Activated CD8-positive, alpha-beta T cell treated with anti-CD3 and anti-CD28 coated beads for 36 hours (primary cell): ENCODE results near the gene SLC30A10. TPM values are rescaled to one million over a fixed set of nuclear protein-coding genes. Genes with fewer than 3 reads are reported as not detected.

ENCODE experiments used
- ATAC-seq: fragments of 200-7000 bp; cut with Tn5 transposase; one replicate; pipeline ENCODE4 v1.10.0; 2021; ENCODE audit warnings: mild to moderate bottlenecking, moderate library complexity
- CTCF ChIA-PET: fragments of 350-600 bp; sonication (Branson Sonifier 250); formaldehyde crosslinking; loops from one replicate; lab custom pipeline; 2021; ENCODE audit warnings: antibody characterized with exemption; lab: Charles Lee
- POLR2A ChIA-PET: fragments of 350-600 bp; sonication (Branson Sonifier 250); formaldehyde crosslinking; loops from one replicate; lab custom pipeline; 2021; ENCODE audit warnings: antibody characterized with exemption; lab: Charles Lee
- DNase-seq: peaks from one replicate; pipeline ENCODE4 v3.0.0-alpha.2; 2020
- H3K27ac Mint-ChIP-seq: one replicate; pipeline ENCODE4 v1.8.0; 2021; ENCODE audit warnings: mild to moderate bottlenecking, mixed read lengths
- H3K27me3 Mint-ChIP-seq: one replicate; pipeline ENCODE4 v1.8.0; 2021; ENCODE audit warnings: mixed read lengths
- H3K36me3 Mint-ChIP-seq: one replicate; pipeline ENCODE4 v1.8.0; 2021; ENCODE audit warnings: low read depth, mixed read lengths
- H3K4me1 Mint-ChIP-seq: one replicate; pipeline ENCODE4 v1.8.0; 2021; ENCODE audit warnings: low read depth, mixed read lengths
- H3K4me3 Mint-ChIP-seq: one replicate; pipeline ENCODE4 v1.8.0; 2021; ENCODE audit warnings: mild to moderate bottlenecking, moderate library complexity, mixed read lengths
- H3K9me3 Mint-ChIP-seq: one replicate; pipeline ENCODE4 v1.8.0; 2021; ENCODE audit warnings: mixed read lengths
- CTCF ChIP-seq: fragments of 200-600 bp; IDR thresholded peaks from one replicate; pipeline ENCODE4 v1.8.0; 2022; ENCODE audit warnings: antibody characterized with exemption, mild to moderate bottlenecking
- intact Hi-C: fragments of 100-400 bp; cut with micrococcal nuclease; formaldehyde crosslinking; loops from one replicate; pipeline ENCODE4 v1.10.0; 2022
- total RNA-seq, 2 experiments: library from RNA; stranded (reverse); gene quantifications; one replicate each; pipeline ENCODE4 v1.2.3, GENCODE V29; 2021

The SLC30A10 gene
- total RNA-seq, 2 experiments from 2014 or later, result not detected

DNA sequence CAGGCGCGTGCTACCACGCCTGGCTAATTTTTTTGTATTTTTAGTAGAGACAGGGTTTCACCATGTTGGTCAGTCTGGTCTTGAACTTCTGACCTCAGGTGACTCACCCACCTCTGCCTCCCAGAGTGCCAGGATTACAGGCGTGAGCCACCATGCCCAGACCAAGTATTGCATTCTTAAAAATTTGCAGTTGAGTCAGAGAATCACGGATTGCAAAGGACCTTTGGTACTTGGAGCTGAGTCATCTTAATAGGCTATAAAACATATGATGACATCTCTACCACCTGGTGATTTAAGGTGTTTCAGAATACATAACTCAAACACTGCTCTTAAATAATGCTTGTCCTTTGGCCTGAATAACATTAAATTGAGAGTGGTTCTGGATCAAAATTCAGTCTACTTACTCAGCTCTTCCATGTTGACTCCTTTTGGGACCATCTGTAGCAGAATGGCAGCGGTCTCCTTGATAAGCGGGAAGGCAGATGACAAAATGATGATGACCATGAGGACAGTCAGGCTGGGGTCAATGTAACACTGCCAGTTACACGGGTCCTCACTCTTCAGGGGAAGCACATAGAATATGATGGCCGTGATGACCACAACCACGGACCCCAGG is 10.4 kb downstream of the SLC30A10 start:
- Mint-ChIP-seq H3K27ac (no peak overlapping the region), H3K4me1 (no peaks in the 10 kb centered on the region), H3K9me3 (no peaks in the 10 kb centered on the region), H3K36me3 (no peaks in the 10 kb centered on the region), H3K4me3 (no peak overlapping the region), H3K27me3 (peaks cover 5% of the 10 kb centered on the region)
- intact Hi-C loops, result no loop called here
- ChIA-PET CTCF (no interaction called here), POLR2A (no interaction called here)
- TF ChIP-seq CTCF, result no peak
- DNase-seq (no peak), ATAC-seq (no peak)

- Mint-ChIP-seq H3K9me3 (no peaks in the 10 kb centered on the region), H3K27me3 (peaks cover 5% of the 10 kb centered on the region), H3K4me1 (no peaks in the 10 kb centered on the region), H3K36me3 (no peaks in the 10 kb centered on the region), H3K4me3 (no peak overlapping the region), H3K27ac (no peak overlapping the region)
- TF ChIP-seq CTCF, result no peak
- DNase-seq (no peak), ATAC-seq (no peak)
- POLR2A ChIA-PET, result no interaction called here
- intact Hi-C loops, result no loop called here
- CTCF ChIA-PET, result no interaction called here
These were observed 11.1 kb downstream of the SLC30A10 start for GRCh38 chr1:219917281-219917680.

- H3K27ac Mint-ChIP-seq, result no peak overlapping the region
These were observed 12.1 kb downstream of the SLC30A10 start for GRCh38 chr1:219916257-219916656.

GRCh38 chr1:219913005-219913770 is 15.2 kb downstream of the SLC30A10 start:
- H3K4me1 Mint-ChIP-seq, result no peaks in the 10 kb centered on the region
- no peak for TF ChIP-seq CTCF
- H3K27ac Mint-ChIP-seq, result no peak overlapping the region
- H3K9me3 Mint-ChIP-seq, result no peaks in the 10 kb centered on the region
- no peaks in the 10 kb centered on the region for H3K36me3 Mint-ChIP-seq
- no peak for ATAC-seq
- peaks cover 3% of the 10 kb centered on the region for H3K27me3 Mint-ChIP-seq
- intact Hi-C loops, result no loop called here
- no peak overlapping the region for H3K4me3 Mint-ChIP-seq
- CTCF ChIA-PET, result interaction anchor here (1.0 kb wide), 1 partner anchor 37 kb away, joined by 3 read pairs; no protein-coding TSS in a partner anchor
- DNase-seq, result no peak
- POLR2A ChIA-PET, result no interaction called here

More at GRCh38 chr1:219916257-219916656, 12.1 kb downstream of the SLC30A10 start:
- H3K27me3 Mint-ChIP-seq, result peaks cover 2% of the 10 kb centered on the region
- no peaks in the 10 kb centered on the region for H3K4me1 Mint-ChIP-seq
- ChIA-PET CTCF (no interaction called here), POLR2A (no interaction called here)
- no peaks in the 10 kb centered on the region for H3K36me3 Mint-ChIP-seq
- H3K9me3 Mint-ChIP-seq, result no peaks in the 10 kb centered on the region
- TF ChIP-seq CTCF, result no peak
- ATAC-seq (no peak), DNase-seq (no peak)
- H3K4me3 Mint-ChIP-seq, result no peak overlapping the region
- intact Hi-C loops, result no loop called here

GRCh38 chr1:219910716-219911115 is 17.6 kb downstream of the SLC30A10 start:
- POLR2A ChIA-PET, result no interaction called here
- no peak overlapping the region for H3K4me3 Mint-ChIP-seq

More at GRCh38 chr1:219910716-219911115, 17.6 kb downstream of the SLC30A10 start:
- no peak for TF ChIP-seq CTCF
- no peaks in the 10 kb centered on the region for H3K9me3 Mint-ChIP-seq
- no peak overlapping the region for H3K27ac Mint-ChIP-seq
- ATAC-seq (no peak), DNase-seq (no peak)
- CTCF ChIA-PET, result no interaction called here
- peaks cover 5% of the 10 kb centered on the region for H3K27me3 Mint-ChIP-seq
- H3K4me1 Mint-ChIP-seq, result no peaks in the 10 kb centered on the region
- no peaks in the 10 kb centered on the region for H3K36me3 Mint-ChIP-seq
- intact Hi-C loops, result no loop called here
